ENCODE measurements around the gene SLC25A39. TPM values are rescaled to one million over a fixed set of nuclear protein-coding genes. Genes with fewer than 3 reads are reported as not detected.

The SLC25A39 gene
- total and polyA plus RNA-seq, 2 of the 4 experiments (the other 2 are of a cell fraction): 49.1 to 99.7 TPM

GRCh38 chr17:44320066-44320465, 4.6 kb downstream of the SLC25A39 start:
- ChIA-PET POLR2A (ENCODE audit: unreplicated experiment) (interaction anchor here (0.6 kb wide), 1 partner anchor 102 kb away, joined by 14 read pairs; no protein-coding TSS in a partner anchor), CTCF (no interaction called here)
- H3K14ac ChIP-seq (replicated peaks; ENCODE audit: low read depth, low read length): no peak overlapping the region
- no peak for TF ChIP-seq SMC3 (IDR thresholded peaks at IDR 0.05; ENCODE audit: low read depth, low read length)
- TF ChIP-seq RCOR1 (IDR thresholded peaks at IDR 0.05; ENCODE audit: insufficient replicate concordance, low read length): no peak
- no peak for TF ChIP-seq MAZ (IDR thresholded peaks at IDR 0.05; ENCODE audit: borderline replicate concordance, low read depth, low read length)
- TF ChIP-seq MXI1 (IDR thresholded peaks at IDR 0.05; ENCODE audit: borderline replicate concordance, low read depth, low read length): no peak
- no peak for TF ChIP-seq CHD1 (IDR thresholded peaks at IDR 0.05; ENCODE audit: low read depth, low read length)
- no peak for TF ChIP-seq CTCF (conservative IDR thresholded peaks at IDR 0.05; ENCODE audit: low read depth, low read length)
- TF ChIP-seq ELK1 (IDR thresholded peaks at IDR 0.05; ENCODE audit: borderline replicate concordance, low read depth, low read length): no peak
- no peak for TF ChIP-seq USF2 (IDR thresholded peaks at IDR 0.05; ENCODE audit: low read depth, low read length)
- no peak for TF ChIP-seq FOS (IDR thresholded peaks at IDR 0.05; ENCODE audit: low read depth, low read length)
- no peak for TF ChIP-seq POLR2A (IDR thresholded peaks at IDR 0.05; ENCODE audit: low read depth, low read length)
- no peak for TF ChIP-seq RFX5 (IDR thresholded peaks at IDR 0.05; ENCODE audit: low read depth, low read length)
- no peak for TF ChIP-seq CEBPB (IDR thresholded peaks at IDR 0.05; ENCODE audit: low read depth, low read length)
- TF ChIP-seq MAFK (IDR thresholded peaks at IDR 0.05; ENCODE audit: low read depth, low read length): no peak
- TF ChIP-seq NFE2L2 (IDR thresholded peaks at IDR 0.05; ENCODE audit: low read depth, low read length): no peak
- no peak for TF ChIP-seq RAD21 (IDR thresholded peaks at IDR 0.05; ENCODE audit: low read length)
- H3K9me1 ChIP-seq (ENCODE audit: insufficient read depth, low read length): peaks cover 6% of the 10 kb centered on the region
- no peak overlapping the region for H2BK120ac ChIP-seq (ENCODE audit: low read depth, low read length)
- in situ Hi-C loops (cut with MboI; ENCODE audit: low sequenced_read_pairs): no loop called here
- no peak overlapping the region for H2BK5ac ChIP-seq (ENCODE audit: low read depth, low read length, poor library complexity, severe bottlenecking)
- no peak overlapping the region for H3K56ac ChIP-seq (ENCODE audit: extremely low read depth, insufficient read depth, low read length)
- H2AK5ac ChIP-seq (ENCODE audit: low read depth, low read length): no peak overlapping the region
- no peak overlapping the region for H4K8ac ChIP-seq (ENCODE audit: low read depth in 2 of 2, low read length in 2 of 2)
- no peak overlapping the region for H3K4me3 ChIP-seq (ENCODE audit: insufficient read depth, low read depth, low read length)
- no peak overlapping the region for H2BK15ac ChIP-seq (ENCODE audit: low read depth, low read length)
- H3K27me3 ChIP-seq (ENCODE audit: control insufficient read depth, insufficient read depth, low read length): peaks cover 26% of the 10 kb centered on the region
- WGBS, 2 experiments (ENCODE audit: extremely low coverage in 2 of 2, insufficient read length in 1 of 2): 94% methylated on average over 10 of the region's 18 CpGs; no CpG with 5 or more reads in 1 of the 2 experiments
- H3K9me3 ChIP-seq (ENCODE audit: control insufficient read depth, insufficient read depth, low read length): peaks cover 5% of the 10 kb centered on the region
- no peak overlapping the region for H4K5ac ChIP-seq (ENCODE audit: low read depth, low read length)
- peaks cover 24% of the 10 kb centered on the region for H3K36me3 ChIP-seq (ENCODE audit: control insufficient read depth, insufficient read depth, low read length)
- H2AK9ac ChIP-seq (replicated peaks; ENCODE audit: low read depth, low read length, poor library complexity): no peak overlapping the region
- no TSS peak for BruUV-seq (replicated peaks)
- H3K18ac ChIP-seq (ENCODE audit: low read depth, low read length): no peak overlapping the region
- no peak overlapping the region for H3K4ac ChIP-seq (ENCODE audit: low read depth, low read length)
- H3K79me1 ChIP-seq (ENCODE audit: low read depth in 1 of 2, low read length in 2 of 2): peaks cover 5 to 19% of the 10 kb centered on the region in 2 experiments; a peak in 3 of 4 replicates
- no peak overlapping the region for H3K9ac ChIP-seq (ENCODE audit: low read depth, low read length)
- no peak overlapping the region for H2BK20ac ChIP-seq (ENCODE audit: low read depth, low read length)
- dilution Hi-C loops (cut with HindIII; ENCODE audit: low sequenced_read_pairs, unreplicated experiment): no loop called here
- no peak overlapping the region for H3K23ac ChIP-seq (ENCODE audit: low read depth, low read length)
- no peak overlapping the region for H3K4me2 ChIP-seq (ENCODE audit: low read depth, low read length)
- DNase-seq: no peak
- H2AFZ ChIP-seq (replicated peaks; ENCODE audit: low read length, poor library complexity): no peak overlapping the region
- H3K4me1 ChIP-seq (ENCODE audit: control insufficient read depth, insufficient read depth, low read length): peaks cover 7% of the 10 kb centered on the region
- intact Hi-C loops (cut with micrococcal nuclease): no loop called here
- ATAC-seq (ENCODE audit: low read depth): no peak
- H4K20me1 ChIP-seq (ENCODE audit: insufficient read depth, low read length): peaks cover 11% of the 10 kb centered on the region
- H3K27ac ChIP-seq (ENCODE audit: insufficient read depth, low read length): no peak overlapping the region
- no peak overlapping the region for H4K91ac ChIP-seq (ENCODE audit: insufficient read depth, low read depth, low read length)

Measured in IMR-90 (cell line).